PFSK-1 (cell line): ENCODE results near the gene GNPAT.

Experiments used
- POLR2AphosphoS5 ChIP-seq: IDR thresholded peaks from 2 replicates; pipeline ENCODE4 v1.6.1; 2012; ENCODE audit warnings: low read depth, mild to moderate bottlenecking, control low read depth, low read length, moderate library complexity
- SIN3A ChIP-seq: IDR thresholded peaks from 2 replicates; pipeline ENCODE4 v1.6.1; 2012; ENCODE audit warnings: mild to moderate bottlenecking, low read length, moderate library complexity, borderline replicate concordance; ENCODE audit not compliant: insufficient read depth
- TAF1 ChIP-seq: IDR thresholded peaks from 2 replicates; pipeline ENCODE4 v1.6.1; 2012; ENCODE audit warnings: low read length, control low read depth, borderline replicate concordance; ENCODE audit not compliant: insufficient read depth
- TF ChIP-seq, protein P1 (sequence below), 2 experiments: IDR thresholded peaks; 2 replicates each; pipeline versions ENCODE4 v1.6.1 to v1.8.0; 2011 to 2012; ENCODE audit warnings: low read depth in 2 of 2, low read length in 2 of 2, control low read depth in 1 of 2, inconsistent platforms in 1 of 2, mild to moderate bottlenecking in 1 of 2, moderate library complexity in 1 of 2; ENCODE audit not compliant: insufficient read depth in 1 of 2

DNA sequence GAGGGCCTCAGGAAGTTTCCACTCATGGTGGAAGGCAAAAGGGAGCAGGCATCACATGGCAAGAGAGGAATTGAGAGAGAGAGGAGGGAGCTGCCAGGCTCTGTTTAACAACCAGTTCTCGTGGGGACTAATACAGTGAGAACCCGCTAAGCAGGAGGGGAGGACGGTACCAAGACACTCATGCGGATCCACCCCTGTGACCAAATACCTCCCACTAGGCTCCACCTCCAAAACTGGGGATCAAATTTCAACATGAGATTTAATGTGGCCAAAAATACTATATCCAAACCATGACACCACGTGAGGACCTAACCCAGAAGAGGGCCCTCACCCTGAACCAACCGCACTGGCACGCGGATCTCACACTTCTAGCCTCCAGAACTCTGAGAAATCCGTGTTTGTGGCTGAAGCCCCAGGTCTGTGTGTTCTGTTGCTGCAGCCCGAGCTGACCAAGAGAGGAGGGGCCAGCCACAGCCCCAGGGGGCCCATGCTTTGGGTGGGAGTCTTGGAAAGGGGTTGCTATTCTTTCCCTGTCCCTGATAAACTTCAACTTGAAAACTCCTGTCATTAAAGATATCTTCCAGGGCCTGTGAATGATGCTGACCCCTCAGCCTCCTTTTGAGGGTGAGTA, 47.2 kb upstream of the GNPAT start:
- TF ChIP-seq TAF1, result no peak
- TF ChIP-seq, protein P1, sequence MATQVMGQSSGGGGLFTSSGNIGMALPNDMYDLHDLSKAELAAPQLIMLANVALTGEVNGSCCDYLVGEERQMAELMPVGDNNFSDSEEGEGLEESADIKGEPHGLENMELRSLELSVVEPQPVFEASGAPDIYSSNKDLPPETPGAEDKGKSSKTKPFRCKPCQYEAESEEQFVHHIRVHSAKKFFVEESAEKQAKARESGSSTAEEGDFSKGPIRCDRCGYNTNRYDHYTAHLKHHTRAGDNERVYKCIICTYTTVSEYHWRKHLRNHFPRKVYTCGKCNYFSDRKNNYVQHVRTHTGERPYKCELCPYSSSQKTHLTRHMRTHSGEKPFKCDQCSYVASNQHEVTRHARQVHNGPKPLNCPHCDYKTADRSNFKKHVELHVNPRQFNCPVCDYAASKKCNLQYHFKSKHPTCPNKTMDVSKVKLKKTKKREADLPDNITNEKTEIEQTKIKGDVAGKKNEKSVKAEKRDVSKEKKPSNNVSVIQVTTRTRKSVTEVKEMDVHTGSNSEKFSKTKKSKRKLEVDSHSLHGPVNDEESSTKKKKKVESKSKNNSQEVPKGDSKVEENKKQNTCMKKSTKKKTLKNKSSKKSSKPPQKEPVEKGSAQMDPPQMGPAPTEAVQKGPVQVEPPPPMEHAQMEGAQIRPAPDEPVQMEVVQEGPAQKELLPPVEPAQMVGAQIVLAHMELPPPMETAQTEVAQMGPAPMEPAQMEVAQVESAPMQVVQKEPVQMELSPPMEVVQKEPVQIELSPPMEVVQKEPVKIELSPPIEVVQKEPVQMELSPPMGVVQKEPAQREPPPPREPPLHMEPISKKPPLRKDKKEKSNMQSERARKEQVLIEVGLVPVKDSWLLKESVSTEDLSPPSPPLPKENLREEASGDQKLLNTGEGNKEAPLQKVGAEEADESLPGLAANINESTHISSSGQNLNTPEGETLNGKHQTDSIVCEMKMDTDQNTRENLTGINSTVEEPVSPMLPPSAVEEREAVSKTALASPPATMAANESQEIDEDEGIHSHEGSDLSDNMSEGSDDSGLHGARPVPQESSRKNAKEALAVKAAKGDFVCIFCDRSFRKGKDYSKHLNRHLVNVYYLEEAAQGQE (IDR thresholded peaks at IDR 0.05; ENCODE audit: insufficient read depth in 1 of 2, low read depth in 2 of 2, low read length in 2 of 2), result no peak
- TF ChIP-seq POLR2AphosphoS5, result no peak
- no peak for TF ChIP-seq SIN3A
